Measurements from ENCODE around the gene SLC9B1. TPM values are rescaled to one million over a fixed set of nuclear protein-coding genes. Genes with fewer than 3 reads are reported as not detected.

The SLC9B1 gene
- total and polyA plus RNA-seq, 2 of the 8 experiments (the other 6 are each of a cell fraction or from before 2014, with no cell fraction given) = 0.08 to 0.19 TPM

DNA sequence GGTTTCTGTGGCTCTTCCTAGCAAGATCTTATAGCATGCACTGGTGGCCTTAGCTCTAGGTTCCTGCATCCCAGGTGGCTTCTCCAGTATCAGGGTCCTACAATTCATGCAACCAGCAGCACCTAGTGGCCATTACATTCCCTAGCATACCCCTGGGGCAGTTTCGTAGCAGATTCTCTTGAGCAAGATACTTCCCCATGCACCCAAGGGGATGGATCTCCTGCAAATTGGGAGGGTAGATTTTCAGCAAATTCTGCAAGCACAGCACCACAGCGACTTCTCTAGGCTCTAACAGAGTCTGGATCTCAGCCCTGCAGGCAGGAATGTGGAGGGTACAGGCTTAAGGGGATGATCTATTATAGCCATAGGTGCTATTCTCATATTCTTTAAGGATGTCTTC is 13.1 kb upstream of the SLC9B1 start:
- FAIRE-seq = peak; percentile 99
- CTCF ChIA-PET (ENCODE audit: partially characterized antibody) = interaction anchor here (0.7 to 2.4 kb wide), 35 partner anchors 8 to 605 kb away, joined by 3 to 11 read pairs (median 4); no protein-coding TSS in a partner anchor
- WGBS, 2 experiments (ENCODE audit: extremely low coverage in 1 of 2, insufficient coverage in 1 of 2, insufficient read length in 1 of 2, insufficient replicate concordance in 2 of 2, low coverage in 1 of 2, low lambda C conversion rate in 2 of 2, missing lambda C conversion rate in 1 of 2) = 16% methylated on average over 2 of the region's 2 CpGs; no CpG with 5 or more reads in 1 of the 2 experiments
- TF ChIP-seq RAD21 (IDR thresholded peaks at IDR 0.05 in 1 of 2, conservative IDR thresholded peaks at IDR 0.05 in 1 of 2; ENCODE audit: low read depth in 2 of 2, low read length in 2 of 2) = peak; percentile 94 to 95
- TF ChIP-seq CHD2 (IDR thresholded peaks at IDR 0.05; ENCODE audit: low read length) = no peak
- TF ChIP-seq YY1 (IDR thresholded peaks at IDR 0.05; ENCODE audit: low read depth, low read length) = peak; percentile 34; the same call in 1 of the 2 replicates
- TF ChIP-seq, protein P1, sequence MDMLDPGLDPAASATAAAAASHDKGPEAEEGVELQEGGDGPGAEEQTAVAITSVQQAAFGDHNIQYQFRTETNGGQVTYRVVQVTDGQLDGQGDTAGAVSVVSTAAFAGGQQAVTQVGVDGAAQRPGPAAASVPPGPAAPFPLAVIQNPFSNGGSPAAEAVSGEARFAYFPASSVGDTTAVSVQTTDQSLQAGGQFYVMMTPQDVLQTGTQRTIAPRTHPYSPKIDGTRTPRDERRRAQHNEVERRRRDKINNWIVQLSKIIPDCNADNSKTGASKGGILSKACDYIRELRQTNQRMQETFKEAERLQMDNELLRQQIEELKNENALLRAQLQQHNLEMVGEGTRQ (IDR thresholded peaks at IDR 0.05; ENCODE audit: low read length) = no peak
- 0 out of 2 replicates have a peak, but pooled peaks have one; percentile 23 for TF ChIP-seq TEAD4 (IDR thresholded peaks at IDR 0.05; ENCODE audit: low read depth, low read length)
- TF ChIP-seq HDAC6 (IDR thresholded peaks at IDR 0.05; ENCODE audit: low read depth, low read length) = no peak
- no peak for TF ChIP-seq KDM1A (IDR thresholded peaks at IDR 0.05; ENCODE audit: borderline replicate concordance, low read length)
- peak; percentile 55 for TF ChIP-seq MAFK (IDR thresholded peaks at IDR 0.05; ENCODE audit: low read depth, low read length)
- no peak for TF ChIP-seq JUN (IDR thresholded peaks at IDR 0.05; ENCODE audit: low read depth, low read length)
- TF ChIP-seq CBX8 (IDR thresholded peaks at IDR 0.05; ENCODE audit: borderline replicate concordance, low read depth, low read length) = no peak
- TF ChIP-seq FOSL1 (IDR thresholded peaks at IDR 0.05; ENCODE audit: insufficient read depth, low read depth, low read length) = no peak

More for the DNA sequence above, 13.1 kb upstream of the SLC9B1 start:
- no peak overlapping the region for H3K4me2 ChIP-seq (ENCODE audit: insufficient read depth in 1 of 2, low read depth in 2 of 2, low read length in 2 of 2)
- no peak overlapping the region for H4K8ac ChIP-seq (ENCODE audit: extremely low read depth, insufficient read depth, low read length)
- H3K79me2 ChIP-seq (ENCODE audit: control insufficient read depth in 1 of 2, insufficient read depth in 2 of 2, low read length in 2 of 2) = no peaks in the 10 kb centered on the region
- H3K4me1 ChIP-seq (replicated peaks in 1 of 4; ENCODE audit: control insufficient read depth in 3 of 4, insufficient read depth in 4 of 4, low read length in 3 of 4) = no peaks in the 10 kb centered on the region
- H3K27me3 ChIP-seq (replicated peaks in 1 of 4; ENCODE audit: control insufficient read depth in 3 of 4, extremely low read depth in 1 of 4, insufficient read depth in 3 of 4, low read length in 3 of 4) = no peaks in the 10 kb centered on the region
- POLR2A ChIA-PET (ENCODE audit: partially characterized antibody) = interaction anchor here (0.6 to 0.8 kb wide), 3 partner anchors 13 to 205 kb away, joined by 3 read pairs; partner anchors contain the start of gene UBE2D3
- H4K5ac ChIP-seq (ENCODE audit: insufficient read length, low read depth, low read length) = no peak overlapping the region
- H3K4me3 ChIP-seq (ENCODE audit: extremely low read depth in 1 of 4, insufficient read depth in 2 of 4, low read depth in 3 of 4, low read length in 4 of 4) = no peak overlapping the region
- no peak overlapping the region for H2BK20ac ChIP-seq (ENCODE audit: low read length)
- peak in 1 of 2 experiments; percentile 63 for DNase-seq (ENCODE audit: low read depth in 1 of 2, low spot score in 2 of 2)
- H3K14ac ChIP-seq (ENCODE audit: insufficient read length) = no peak overlapping the region
- no peak overlapping the region for H2BK120ac ChIP-seq (replicated peaks; ENCODE audit: low read depth, low read length)
- no peak overlapping the region for H4K91ac ChIP-seq (replicated peaks; ENCODE audit: insufficient read length, low read length)
- no peak overlapping the region for H2BK15ac ChIP-seq (ENCODE audit: low read length)
- H3K9ac ChIP-seq (replicated peaks in 1 of 4; ENCODE audit: extremely low read depth in 1 of 4, low read depth in 3 of 4, low read length in 3 of 4) = no peak overlapping the region
- no peaks in the 10 kb centered on the region for H3K36me3 ChIP-seq (ENCODE audit: control insufficient read depth in 2 of 4, insufficient read depth in 4 of 4, low read length in 3 of 4)
- no peak overlapping the region for H3K27ac ChIP-seq (ENCODE audit: low read depth, low read length)
- no peak overlapping the region for H3K56ac ChIP-seq (replicated peaks; ENCODE audit: insufficient read length, low read depth, low read length)
- no peak overlapping the region for H2AK5ac ChIP-seq (ENCODE audit: low read depth, low read length)
- no peaks in the 10 kb centered on the region for H3K23me2 ChIP-seq (ENCODE audit: low read depth, low read length)
- H2BK12ac ChIP-seq (ENCODE audit: low read depth, low read length) = no peak overlapping the region
- H3K23ac ChIP-seq (ENCODE audit: insufficient read length) = no peak overlapping the region
- H2BK5ac ChIP-seq (ENCODE audit: low read depth, low read length) = no peak overlapping the region
- H3K4ac ChIP-seq (replicated peaks; ENCODE audit: insufficient read length, low read depth, low read length) = no peak overlapping the region
- no peaks in the 10 kb centered on the region for H4K20me1 ChIP-seq (replicated peaks in 1 of 2; ENCODE audit: control insufficient read depth in 1 of 2, insufficient read depth in 2 of 2, low read length in 2 of 2)
- H2AFZ ChIP-seq (ENCODE audit: low read length) = peak overlapping the region; percentile 55; the same call in 1 of the 2 replicates
- H3K9me3 ChIP-seq (ENCODE audit: insufficient read depth in 2 of 2, low read depth in 1 of 2, low read length in 1 of 2) = no peaks in the 10 kb centered on the region
- H3K18ac ChIP-seq (ENCODE audit: extremely low read depth, low read length) = no peak overlapping the region
- no peaks in the 10 kb centered on the region for H3K79me1 ChIP-seq (ENCODE audit: low read depth, low read length)

All from H1 (cell line).